ENCODE data around the gene CELSR3. TPM values are rescaled to one million over a fixed set of nuclear protein-coding genes. Genes with fewer than 3 reads are reported as not detected.

The CELSR3 gene
- total RNA-seq, 1 donor: 1.7 TPM

GRCh38 chr3:48588230-48588629, 74.5 kb downstream of the CELSR3 start:
- H3K4me3 ChIP-seq (ENCODE audit: low read depth, low read length): no peak overlapping the region
- TF ChIP-seq CTCF (IDR thresholded peaks at IDR 0.05; ENCODE audit: insufficient read depth, low read depth, low read length): no peak
- no peak for DNase-seq (ENCODE audit: low read depth)

GRCh38 chr3:48587686-48588085, 75.0 kb downstream of the CELSR3 start:
- no peak for TF ChIP-seq CTCF (IDR thresholded peaks at IDR 0.05; ENCODE audit: insufficient read depth, low read depth, low read length)
- no peak overlapping the region for H3K4me3 ChIP-seq (ENCODE audit: low read depth, low read length)
- DNase-seq (ENCODE audit: low read depth): no peak

Small RNA genes within 50 kb of the gene (small RNA-seq; reads per million reads assigned to genes)
- not detected for gene AC141002.1

Other genes with a start within 250 kb of the CELSR3 start
- 26.1 and 35.0 TPM in 2 replicates for gene PLXNB1, start 232.8 kb downstream of the CELSR3 start, total RNA-seq
- gene CCDC51, start 222.8 kb downstream of the CELSR3 start, total RNA-seq: 15.5 and 21.2 TPM in 2 replicates
- 186 and 216 TPM in 2 replicates for gene TMA7, start 222.6 kb downstream of the CELSR3 start, total RNA-seq
- gene ATRIP, start 216.1 kb downstream of the CELSR3 start, total RNA-seq: 5.5 and 7.8 TPM in 2 replicates
- 113 and 121 TPM in 2 replicates for gene SHISA5, start 158.7 kb downstream of the CELSR3 start, total RNA-seq
- gene PFKFB4, start 106.1 kb downstream of the CELSR3 start, total RNA-seq: 18.1 and 22.5 TPM in 2 replicates
- 6.0 and 11.9 TPM in 2 replicates for gene UCN2, start 99.1 kb downstream of the CELSR3 start, total RNA-seq
- gene COL7A1, start 67.6 kb downstream of the CELSR3 start, total RNA-seq: 79.0 and 140 TPM in 2 replicates
- 405 and 418 TPM in 2 replicates for gene UQCRC1, start 53.2 kb downstream of the CELSR3 start, total RNA-seq
- not detected in 2 replicates for gene TMEM89, start 41.1 kb downstream of the CELSR3 start, total RNA-seq
- 34.8 and 45.8 TPM in 2 replicates for gene SLC26A6, start 27.4 kb downstream of the CELSR3 start, total RNA-seq
- 17.7 and 23.3 TPM in 2 replicates for gene NCKIPSD, start 23.0 kb upstream of the CELSR3 start, total RNA-seq
- gene IP6K2, start 54.3 kb upstream of the CELSR3 start, total RNA-seq: 46.4 and 55.7 TPM in 2 replicates
- 47.0 and 47.9 TPM in 2 replicates for gene PRKAR2A, start 185.0 kb upstream of the CELSR3 start, total RNA-seq
- gene SLC25A20, start 236.0 kb upstream of the CELSR3 start, total RNA-seq: 14.5 and 20.7 TPM in 2 replicates

Data from fibroblast of villous mesenchyme (primary cell).